NOMO-1 treated with DMSO at 0.1 percent for 48 hours (cell line): ENCODE data around the gene RXYLT1.
"Not testable (repeated sequence)": the region's sequence is repeated elsewhere in the genome, so short reads cannot be mapped to it uniquely, and the experiment has no call there.

ENCODE experiments used
- DNase-seq: peaks from one replicate; lab custom pipeline; 2025; ENCODE audit not compliant: unreplicated experiment; lab: John Stamatoyannopoulos, UW

RXYLT1 gene

GRCh38 chr12:63779498-63780481, at the start of gene RXYLT1:
RXYLT1 (plus strand) TSS chr12:63779909; CDS start chr12:63779961, 52 bp downstream.
- DNase-seq = peak; percentile 75

- not testable (repeated sequence) for DNase-seq
Measured at GRCh38 chr12:63732779-63733178, 46.9 kb upstream of the RXYLT1 start.

GRCh38 chr12:63733585-63733984, 46.1 kb upstream of the RXYLT1 start:
- DNase-seq = not testable (repeated sequence)

GRCh38 chr12:63740551-63740950, 39.2 kb upstream of the RXYLT1 start:
- not testable (repeated sequence) for DNase-seq

- not testable (repeated sequence) for DNase-seq
Measured at GRCh38 chr12:63741431-63741830, 38.3 kb upstream of the RXYLT1 start.

GRCh38 chr12:63744110-63744509, 35.6 kb upstream of the RXYLT1 start:
- DNase-seq = not testable (repeated sequence)

GRCh38 chr12:63746470-63746869, 33.2 kb upstream of the RXYLT1 start:
- not testable (repeated sequence) for DNase-seq

GRCh38 chr12:63747136-63747535, 32.6 kb upstream of the RXYLT1 start:
- not testable (repeated sequence) for DNase-seq

- DNase-seq = no peak
Measured at GRCh38 chr12:63747553-63747952, 32.2 kb upstream of the RXYLT1 start.

- DNase-seq = no peak
Measured at GRCh38 chr12:63752283-63752682, 27.4 kb upstream of the RXYLT1 start.

- no peak for DNase-seq
Measured at GRCh38 chr12:63752841-63753240, 26.9 kb upstream of the RXYLT1 start.

GRCh38 chr12:63753743-63754142, 26.0 kb upstream of the RXYLT1 start:
- DNase-seq = no peak

GRCh38 chr12:63764481-63764880, 15.2 kb upstream of the RXYLT1 start:
- no peak for DNase-seq

- DNase-seq = no peak
Measured at GRCh38 chr12:63766498-63766897, 13.2 kb upstream of the RXYLT1 start.

- DNase-seq = no peak
Measured at GRCh38 chr12:63770375-63770774, 9.3 kb upstream of the RXYLT1 start.

- peak; percentile 54 for DNase-seq
Measured at GRCh38 chr12:63777340-63777739, 2.4 kb upstream of the RXYLT1 start.

GRCh38 chr12:63782466-63782865, 2.8 kb downstream of the RXYLT1 start:
- DNase-seq = no peak

- DNase-seq = no peak
Measured at GRCh38 chr12:63787306-63787705, 7.6 kb downstream of the RXYLT1 start.

GRCh38 chr12:63790608-63790945, 10.9 kb downstream of the RXYLT1 start:
- no peak for DNase-seq

GRCh38 chr12:63792338-63792737, 12.6 kb downstream of the RXYLT1 start:
- no peak for DNase-seq

GRCh38 chr12:63795032-63795687, 15.5 kb downstream of the RXYLT1 start:
- DNase-seq = no peak

GRCh38 chr12:63795944-63796343, 16.2 kb downstream of the RXYLT1 start:
- no peak for DNase-seq
